Measurements from ENCODE around the gene SUCLG2. TPM values are rescaled to one million over a fixed set of nuclear protein-coding genes. Genes with fewer than 3 reads are reported as not detected.

Gene SUCLG2
- polyA plus RNA-seq, 2 of the 4 experiments (the other 2 are of a cell fraction): 39.8 to 61.3 TPM

- TF ChIP-seq REST (IDR thresholded peaks at IDR 0.05) (no peak), RAD21 (conservative IDR thresholded peaks at IDR 0.05 in 1 of 2, IDR thresholded peaks at IDR 0.05 in 1 of 2) (peak; percentile 24 to 61), POLR2A (IDR thresholded peaks at IDR 0.05; ENCODE audit: low read length) (no peak), HEYL (CRISPR knock-in tag; IDR thresholded peaks at IDR 0.05) (no peak), SREBF2 (IDR thresholded peaks at IDR 0.05) (no peak), POLR2AphosphoS2 (conservative IDR thresholded peaks at IDR 0.05; ENCODE audit: low read length) (no peak), CHD2 (IDR thresholded peaks at IDR 0.05; ENCODE audit: low read length, partially characterized antibody) (peak; percentile 39), GATA3 (IDR thresholded peaks at IDR 0.05; ENCODE audit: borderline replicate concordance) (peak; percentile 95), BCL3 (IDR thresholded peaks at IDR 0.05) (peak; percentile 84; the same call in 2 of the 3 replicates), NFE2L2 (conservative IDR thresholded peaks at IDR 0.05; ENCODE audit: low read length) (no peak), FOSB (CRISPR knock-in tag; IDR thresholded peaks at IDR 0.05) (no peak), HMGXB4 (CRISPR knock-in tag; IDR thresholded peaks at IDR 0.05; ENCODE audit: borderline replicate concordance) (no peak), KDM1A (IDR thresholded peaks at IDR 0.05; ENCODE audit: low read depth) (no peak), ESRRA (IDR thresholded peaks at IDR 0.05; ENCODE audit: borderline replicate concordance, low read length) (no peak; the same call in 1 of the 2 replicates), HOXB13 (CRISPR knock-in tag; IDR thresholded peaks at IDR 0.05; ENCODE audit: low read depth) (peak; percentile 28; the same call in 1 of the 2 replicates), PHF8 (IDR thresholded peaks at IDR 0.05; ENCODE audit: borderline replicate concordance, low read depth) (no peak), CEBPB (IDR thresholded peaks at IDR 0.05) (peak; percentile 91 to 98), FOXS1 (CRISPR knock-in tag; IDR thresholded peaks at IDR 0.05) (no peak), KDM5A (IDR thresholded peaks at IDR 0.05) (no peak), NPAS2 (CRISPR knock-in tag; IDR thresholded peaks at IDR 0.05; ENCODE audit: borderline replicate concordance) (no peak), MAZ (IDR thresholded peaks at IDR 0.05; ENCODE audit: borderline replicate concordance, low read depth, low read length) (no peak), ZSCAN20 (CRISPR knock-in tag; IDR thresholded peaks at IDR 0.05) (no peak), EHMT2 (IDR thresholded peaks at IDR 0.05; ENCODE audit: low read depth) (no peak), RARB (CRISPR knock-in tag; IDR thresholded peaks at IDR 0.05) (no peak), E2F6 (IDR thresholded peaks at IDR 0.05; ENCODE audit: borderline replicate concordance, low read depth) (0 out of 2 replicates have a peak, but pooled peaks have one; percentile 20), PBX3 (IDR thresholded peaks at IDR 0.05) (peak; percentile 71), HDAC2 (IDR thresholded peaks at IDR 0.05) (no peak), MYC (IDR thresholded peaks at IDR 0.05; ENCODE audit: borderline replicate concordance, low read length) (peak; percentile 69), HOXB5 (CRISPR knock-in tag; IDR thresholded peaks at IDR 0.05) (0 out of 2 replicates have a peak, but pooled peaks have one; percentile 15), JUNB (IDR thresholded peaks at IDR 0.05) (peak; percentile 95), ZFP36 (IDR thresholded peaks at IDR 0.05; ENCODE audit: borderline replicate concordance, partially characterized antibody) (peak; percentile 18), CTCF (IDR thresholded peaks at IDR 0.05) (no peak), ZC3H11A (IDR thresholded peaks at IDR 0.05) (no peak), MAFK (IDR thresholded peaks at IDR 0.05; ENCODE audit: partially characterized antibody) (peak; percentile 85)
These were observed 7.0 kb downstream of the SUCLG2 start (continued) for GRCh38 chr3:67647390-67647878.
